ENCODE results near the gene PTGDR2.

The PTGDR2 gene

DNA sequence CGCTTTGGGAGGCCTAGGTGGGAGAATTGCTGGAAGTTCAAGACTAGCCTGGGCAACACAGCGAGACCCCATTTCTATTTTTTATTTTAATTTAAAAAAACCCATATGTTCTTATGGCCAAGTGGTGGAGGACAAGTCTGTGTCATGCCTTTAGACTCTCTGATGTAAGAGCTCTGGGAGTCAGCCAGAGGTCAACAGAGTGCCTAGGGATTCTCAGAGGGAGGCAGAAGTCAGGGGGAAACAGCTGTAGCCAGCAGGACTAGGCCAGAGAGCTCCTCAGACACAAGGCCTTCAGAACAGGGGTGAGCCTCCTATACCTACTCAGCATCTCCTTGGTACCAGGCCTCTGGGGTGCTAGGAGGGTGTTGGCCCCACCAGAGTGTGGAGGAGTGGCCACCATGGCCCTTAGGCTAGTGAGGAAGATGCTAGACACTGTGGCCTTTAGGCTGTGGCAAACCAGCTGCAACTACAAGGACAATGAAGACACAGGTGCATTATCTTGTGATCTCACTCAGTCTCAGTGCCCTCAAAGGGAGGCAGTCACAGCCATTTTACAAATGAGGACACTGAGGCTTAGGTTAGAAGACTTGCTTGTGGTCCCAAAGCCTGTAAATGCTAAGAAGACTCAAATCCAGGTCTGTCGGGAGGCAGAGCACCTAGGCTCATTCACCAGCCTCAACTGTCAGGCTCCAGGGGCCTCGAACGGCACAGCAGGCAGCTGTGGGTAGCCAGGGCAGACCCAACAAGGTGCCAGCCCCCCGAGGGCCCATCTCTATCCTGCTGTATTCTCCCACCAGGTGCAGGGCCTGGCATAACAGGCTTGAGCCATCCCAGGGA, 16.6 kb upstream of the PTGDR2 start:
- Histone ChIP-seq H3K27ac (replicated peaks) (no peak overlapping the region), H3K27me3 (ENCODE audit: insufficient read depth, poor library complexity, severe bottlenecking) (no peaks in the 10 kb centered on the region), H3K4me3 (replicated peaks; ENCODE audit: insufficient read depth, low read length) (no peak overlapping the region)
- DNase-seq (ENCODE audit: low read depth in 1 of 2, low spot score in 1 of 2) = no peak
- TF ChIP-seq, protein P1, sequence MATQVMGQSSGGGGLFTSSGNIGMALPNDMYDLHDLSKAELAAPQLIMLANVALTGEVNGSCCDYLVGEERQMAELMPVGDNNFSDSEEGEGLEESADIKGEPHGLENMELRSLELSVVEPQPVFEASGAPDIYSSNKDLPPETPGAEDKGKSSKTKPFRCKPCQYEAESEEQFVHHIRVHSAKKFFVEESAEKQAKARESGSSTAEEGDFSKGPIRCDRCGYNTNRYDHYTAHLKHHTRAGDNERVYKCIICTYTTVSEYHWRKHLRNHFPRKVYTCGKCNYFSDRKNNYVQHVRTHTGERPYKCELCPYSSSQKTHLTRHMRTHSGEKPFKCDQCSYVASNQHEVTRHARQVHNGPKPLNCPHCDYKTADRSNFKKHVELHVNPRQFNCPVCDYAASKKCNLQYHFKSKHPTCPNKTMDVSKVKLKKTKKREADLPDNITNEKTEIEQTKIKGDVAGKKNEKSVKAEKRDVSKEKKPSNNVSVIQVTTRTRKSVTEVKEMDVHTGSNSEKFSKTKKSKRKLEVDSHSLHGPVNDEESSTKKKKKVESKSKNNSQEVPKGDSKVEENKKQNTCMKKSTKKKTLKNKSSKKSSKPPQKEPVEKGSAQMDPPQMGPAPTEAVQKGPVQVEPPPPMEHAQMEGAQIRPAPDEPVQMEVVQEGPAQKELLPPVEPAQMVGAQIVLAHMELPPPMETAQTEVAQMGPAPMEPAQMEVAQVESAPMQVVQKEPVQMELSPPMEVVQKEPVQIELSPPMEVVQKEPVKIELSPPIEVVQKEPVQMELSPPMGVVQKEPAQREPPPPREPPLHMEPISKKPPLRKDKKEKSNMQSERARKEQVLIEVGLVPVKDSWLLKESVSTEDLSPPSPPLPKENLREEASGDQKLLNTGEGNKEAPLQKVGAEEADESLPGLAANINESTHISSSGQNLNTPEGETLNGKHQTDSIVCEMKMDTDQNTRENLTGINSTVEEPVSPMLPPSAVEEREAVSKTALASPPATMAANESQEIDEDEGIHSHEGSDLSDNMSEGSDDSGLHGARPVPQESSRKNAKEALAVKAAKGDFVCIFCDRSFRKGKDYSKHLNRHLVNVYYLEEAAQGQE (IDR thresholded peaks at IDR 0.05; ENCODE audit: insufficient replicate concordance, low read depth) = no peak

DNA sequence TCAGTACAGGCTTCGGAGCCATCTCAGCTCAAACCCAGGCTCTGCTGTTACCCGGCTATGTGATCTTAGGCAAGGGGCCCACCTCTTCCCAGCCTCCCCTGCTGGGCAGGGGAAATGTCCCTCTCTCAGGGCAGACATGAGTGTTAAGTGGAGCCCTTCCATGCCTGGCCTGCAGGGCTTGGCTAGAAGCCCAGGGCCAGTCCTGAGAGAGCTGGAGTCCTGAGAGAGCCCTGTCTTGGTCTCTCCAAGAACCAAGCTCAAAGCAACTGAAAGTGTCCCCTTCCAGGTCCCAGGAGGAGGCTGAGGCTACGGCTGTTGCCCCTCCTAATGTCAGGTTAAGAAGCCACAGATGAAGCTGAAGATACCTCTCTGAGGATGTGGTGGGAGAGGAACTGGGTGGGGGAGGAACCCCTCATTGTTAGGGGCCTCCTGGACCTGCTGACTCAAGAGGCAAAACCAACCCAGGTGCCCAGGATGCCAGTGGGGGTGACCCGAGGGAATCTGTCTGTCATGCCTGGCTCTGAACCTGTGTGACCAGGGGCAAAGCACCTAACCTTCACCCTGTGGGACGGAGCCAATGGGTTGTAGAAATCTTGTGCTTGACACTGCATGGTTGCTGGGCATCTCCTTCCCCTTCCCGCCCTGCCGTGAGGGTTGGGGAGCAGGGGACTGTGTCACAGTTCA, 15.8 kb upstream of the PTGDR2 start:
- DNase-seq (ENCODE audit: low read depth in 1 of 2, low spot score in 1 of 2) = no peak
- Histone ChIP-seq H3K27me3 (ENCODE audit: insufficient read depth, poor library complexity, severe bottlenecking) (no peaks in the 10 kb centered on the region), H3K4me3 (replicated peaks; ENCODE audit: insufficient read depth, low read length) (no peak overlapping the region), H3K27ac (replicated peaks) (no peak overlapping the region)
- TF ChIP-seq CTCF (IDR thresholded peaks at IDR 0.05; ENCODE audit: insufficient read depth, low read length) (no peak), SPI1 (IDR thresholded peaks at IDR 0.05; ENCODE audit: borderline replicate concordance, low read depth) (no peak), POLR2AphosphoS5 (IDR thresholded peaks at IDR 0.05; ENCODE audit: low read depth) (no peak), GABPA (IDR thresholded peaks at IDR 0.05; ENCODE audit: low read depth) (no peak)
- TF ChIP-seq, protein P1 (IDR thresholded peaks at IDR 0.05; ENCODE audit: insufficient replicate concordance, low read depth) = no peak

- Histone ChIP-seq H3K4me3 (replicated peaks; ENCODE audit: insufficient read depth, low read length) (no peak overlapping the region), H3K27ac (replicated peaks) (no peak overlapping the region)
Observed at GRCh38 chr11:60870733-60871377, 15.1 kb upstream of the PTGDR2 start.

More at GRCh38 chr11:60870733-60871377, 15.1 kb upstream of the PTGDR2 start:
- no peaks in the 10 kb centered on the region for H3K27me3 ChIP-seq (ENCODE audit: insufficient read depth, poor library complexity, severe bottlenecking)
- TF ChIP-seq GABPA (IDR thresholded peaks at IDR 0.05; ENCODE audit: low read depth) (no peak), CTCF (IDR thresholded peaks at IDR 0.05; ENCODE audit: insufficient read depth, low read length) (no peak), POLR2AphosphoS5 (IDR thresholded peaks at IDR 0.05; ENCODE audit: low read depth) (no peak), SPI1 (IDR thresholded peaks at IDR 0.05; ENCODE audit: borderline replicate concordance, low read depth) (no peak)
- TF ChIP-seq, protein P1 (IDR thresholded peaks at IDR 0.05; ENCODE audit: insufficient replicate concordance, low read depth) = no peak
- DNase-seq (ENCODE audit: low read depth in 1 of 2, low spot score in 1 of 2) = no peak

Measured in HL-60 (cell line).